MM.1S (cell line): ENCODE data around the gene UCN3.
"Not testable (repeated sequence)": the region's sequence is repeated elsewhere in the genome, so short reads cannot be mapped to it uniquely, and the experiment has no call there.

Source experiments
- DNase-seq: peaks from one replicate; pipeline ENCODE4 v3.0.0-alpha.2; 2015
- H2AFZ ChIP-seq: fragments of 300-600 bp; sonication (generic); 2 replicates; pipeline ENCODE4 v1.6.0; 2016; ENCODE audit warnings: antibody characterized with exemption, low read length
- H3F3A ChIP-seq: fragments of 300-600 bp; sonication (generic); 2 replicates; pipeline ENCODE4 v1.6.1; 2016; ENCODE audit warnings: mild to moderate bottlenecking, antibody characterized with exemption, low read length, moderate library complexity, mixed read lengths; ENCODE audit not compliant: insufficient read depth
- H3K27ac ChIP-seq: fragments of 300-600 bp; sonication (generic); 2 replicates; pipeline ENCODE4 v1.5.1; 2016; ENCODE audit warnings: mild to moderate bottlenecking, low read length
- H3K27me3 ChIP-seq: fragments of 300-600 bp; sonication (generic); replicated peaks from 2 replicates; pipeline ENCODE4 v1.6.0; 2016; ENCODE audit warnings: low read length; ENCODE audit not compliant: insufficient read depth
- H3K36me3 ChIP-seq: fragments of 300-600 bp; sonication (generic); replicated peaks from 2 replicates; pipeline ENCODE4 v1.6.1; 2016; ENCODE audit warnings: mild to moderate bottlenecking, low read length, mixed read lengths; ENCODE audit not compliant: insufficient read depth
- H3K4me1 ChIP-seq: fragments of 300-600 bp; sonication (generic); 2 replicates; pipeline ENCODE4 v1.6.1; 2016; ENCODE audit warnings: low read length, mixed read lengths
- H3K4me2 ChIP-seq: fragments of 300-600 bp; sonication (generic); 2 replicates; pipeline ENCODE4 v1.6.0; 2016; ENCODE audit warnings: low read depth, low read length
- H3K4me3 ChIP-seq: fragments of 300-600 bp; sonication (generic); 2 replicates; pipeline ENCODE4 v1.5.1; 2016; ENCODE audit warnings: low read length, mixed read lengths
- H3K79me2 ChIP-seq: fragments of 300-600 bp; sonication (generic); 2 replicates; pipeline ENCODE4 v1.6.1; 2016; ENCODE audit warnings: mixed run types, low read length, mixed read lengths
- H3K9ac ChIP-seq: fragments of 300-600 bp; sonication (generic); 2 replicates; pipeline ENCODE4 v1.6.1; 2016; ENCODE audit warnings: low read length, mixed read lengths
- H3K9me2 ChIP-seq: fragments of 300-600 bp; sonication (generic); replicated peaks from 2 replicates; pipeline ENCODE4 v1.6.1; 2016; ENCODE audit warnings: mild to moderate bottlenecking, low read length, mixed read lengths; ENCODE audit not compliant: insufficient read depth
- H3K9me3 ChIP-seq: fragments of 300-600 bp; sonication (generic); replicated peaks from 2 replicates; pipeline ENCODE4 v1.6.1; 2016; ENCODE audit warnings: mild to moderate bottlenecking, low read length, mixed read lengths; ENCODE audit not compliant: insufficient read depth
- H4K20me1 ChIP-seq: fragments of 300-600 bp; sonication (generic); 2 replicates; pipeline ENCODE4 v1.6.1; 2016; ENCODE audit warnings: mild to moderate bottlenecking, low read length, moderate library complexity, mixed read lengths; ENCODE audit not compliant: insufficient read depth
- EZH2 ChIP-seq: fragments of 300-600 bp; sonication (generic); optimal IDR thresholded peaks from 2 replicates; pipeline ENCODE3; 2017; ENCODE audit warnings: low read depth, mild to moderate bottlenecking, antibody characterized with exemption, low read length, mixed read lengths
- EZH2phosphoT487 ChIP-seq: fragments of 300-600 bp; sonication (generic); IDR thresholded peaks from 2 replicates; pipeline ENCODE4 v1.6.1; 2018; ENCODE audit warnings: antibody characterized with exemption, low read length
- TF ChIP-seq, protein P1 (sequence below): fragments of 300-600 bp; sonication (generic); IDR thresholded peaks from 2 replicates; pipeline ENCODE4 v1.5.1; 2016; ENCODE audit warnings: antibody characterized with exemption, low read length, mixed read lengths

The UCN3 gene

GRCh38 chr10:5406918-5407317 lies 42.2 kb downstream of the UCN3 start:
- no peak overlapping the region for H3K4me2 ChIP-seq
- no peak for DNase-seq
- TF ChIP-seq EZH2phosphoT487 (no peak), EZH2 (no peak)
- TF ChIP-seq, protein P1, sequence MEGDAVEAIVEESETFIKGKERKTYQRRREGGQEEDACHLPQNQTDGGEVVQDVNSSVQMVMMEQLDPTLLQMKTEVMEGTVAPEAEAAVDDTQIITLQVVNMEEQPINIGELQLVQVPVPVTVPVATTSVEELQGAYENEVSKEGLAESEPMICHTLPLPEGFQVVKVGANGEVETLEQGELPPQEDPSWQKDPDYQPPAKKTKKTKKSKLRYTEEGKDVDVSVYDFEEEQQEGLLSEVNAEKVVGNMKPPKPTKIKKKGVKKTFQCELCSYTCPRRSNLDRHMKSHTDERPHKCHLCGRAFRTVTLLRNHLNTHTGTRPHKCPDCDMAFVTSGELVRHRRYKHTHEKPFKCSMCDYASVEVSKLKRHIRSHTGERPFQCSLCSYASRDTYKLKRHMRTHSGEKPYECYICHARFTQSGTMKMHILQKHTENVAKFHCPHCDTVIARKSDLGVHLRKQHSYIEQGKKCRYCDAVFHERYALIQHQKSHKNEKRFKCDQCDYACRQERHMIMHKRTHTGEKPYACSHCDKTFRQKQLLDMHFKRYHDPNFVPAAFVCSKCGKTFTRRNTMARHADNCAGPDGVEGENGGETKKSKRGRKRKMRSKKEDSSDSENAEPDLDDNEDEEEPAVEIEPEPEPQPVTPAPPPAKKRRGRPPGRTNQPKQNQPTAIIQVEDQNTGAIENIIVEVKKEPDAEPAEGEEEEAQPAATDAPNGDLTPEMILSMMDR: no peak
- H2AFZ ChIP-seq: no peak overlapping the region
- no peaks in the 10 kb centered on the region for H3K9me3 ChIP-seq
- no peaks in the 10 kb centered on the region for H3K36me3 ChIP-seq
- H3K27me3 ChIP-seq: no peaks in the 10 kb centered on the region
- no peaks in the 10 kb centered on the region for H3K79me2 ChIP-seq
- H3K4me3 ChIP-seq: no peak overlapping the region
- H3K9me2 ChIP-seq: no peaks in the 10 kb centered on the region
- H4K20me1 ChIP-seq: no peaks in the 10 kb centered on the region
- no peak overlapping the region for H3K27ac ChIP-seq
- H3K9ac ChIP-seq: no peak overlapping the region
- H3K4me1 ChIP-seq: 0 out of 2 replicates have a peak, but pooled peaks cover 3% of the 10 kb centered on the region
- no peaks in the 10 kb centered on the region for H3F3A ChIP-seq

GRCh38 chr10:5410787-5411186 lies 46.0 kb downstream of the UCN3 start:
- not testable (repeated sequence) for H3F3A ChIP-seq, H3K27ac ChIP-seq, DNase-seq, H3K9me2 ChIP-seq, H2AFZ ChIP-seq, H3K4me2 ChIP-seq, H3K9me3 ChIP-seq, H3K4me1 ChIP-seq, H3K36me3 ChIP-seq, H4K20me1 ChIP-seq, H3K9ac ChIP-seq, H3K4me3 ChIP-seq, H3K27me3 ChIP-seq
- peaks cover 32% of the 10 kb centered on the region for H3K79me2 ChIP-seq

- peak overlapping the region; percentile 85 for H3K4me2 ChIP-seq
- H3K27ac ChIP-seq: no peak overlapping the region
- H3K4me3 ChIP-seq: peak overlapping the region; percentile 90
- H2AFZ ChIP-seq: peak overlapping the region; percentile 59
- H3K36me3 ChIP-seq: no peaks in the 10 kb centered on the region
- H3K79me2 ChIP-seq: peaks cover 43% of the 10 kb centered on the region
- H3F3A ChIP-seq: no peaks in the 10 kb centered on the region
- H3K4me1 ChIP-seq: peaks cover 3% of the 10 kb centered on the region; the same call in 1 of the 2 replicates
- H3K9me3 ChIP-seq: no peaks in the 10 kb centered on the region
- TF ChIP-seq EZH2: no peak
- DNase-seq: no peak
- peak overlapping the region; percentile 78; the same call in 1 of the 2 replicates for H3K9ac ChIP-seq
- H3K27me3 ChIP-seq: no peaks in the 10 kb centered on the region
- H3K9me2 ChIP-seq: no peaks in the 10 kb centered on the region
- H4K20me1 ChIP-seq: no peaks in the 10 kb centered on the region
Observed at GRCh38 chr10:5411941-5412276, 47.1 kb downstream of the UCN3 start.

DNA sequence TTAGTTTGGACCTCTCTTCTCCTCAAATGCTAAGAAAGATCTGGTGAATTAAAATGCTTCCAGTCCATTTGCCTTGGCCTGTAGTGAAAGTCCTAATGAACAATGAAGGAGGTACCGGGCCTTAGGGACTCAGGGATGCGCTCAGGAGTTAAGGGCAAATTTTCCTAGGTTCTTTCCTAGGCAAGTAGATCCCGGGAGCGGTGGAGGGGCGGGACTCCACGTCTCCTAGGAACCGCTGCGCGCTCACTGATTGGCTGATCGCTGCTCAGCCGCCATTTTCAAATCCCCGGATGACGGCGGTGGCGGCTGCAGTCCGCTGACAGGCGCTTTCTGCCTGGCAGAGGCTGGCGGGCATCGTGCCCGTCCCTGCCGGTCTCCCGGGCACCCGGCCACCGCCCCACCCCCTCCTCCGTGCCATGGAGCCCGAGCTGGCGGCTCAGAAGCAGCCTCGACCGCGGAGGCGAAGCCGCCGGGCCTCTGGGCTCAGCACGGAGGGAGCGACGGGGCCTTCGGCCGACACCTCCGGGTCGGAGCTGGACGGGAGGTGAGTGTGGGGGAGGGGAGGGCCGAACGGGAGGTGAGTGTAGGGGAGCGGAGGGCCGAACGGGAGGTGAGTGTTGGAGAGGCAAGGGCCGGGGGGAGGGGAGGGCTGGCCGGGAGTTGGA lies 47.6 kb downstream of the UCN3 start, which contains the start of gene NET1:
Gene NET1 (plus strand): TSS at position 281 of the 665 bp plus-strand sequence. CDS start 136 bp downstream, at position 417.
- no peaks in the 10 kb centered on the region for H3K27me3 ChIP-seq
- H3K9ac ChIP-seq: peak within 1 kb of the TSS; percentile 78
- peaks cover 3% of the 10 kb centered on the region; the same call in 1 of the 2 replicates for H3K4me1 ChIP-seq
- H3K9me2 ChIP-seq: no peaks in the 10 kb centered on the region
- peak within 1 kb of the TSS; percentile 33; the same call in 1 of the 2 replicates for H3K27ac ChIP-seq
- no peaks in the 10 kb centered on the region for H3F3A ChIP-seq
- peak within 1 kb of the TSS; percentile 59 for H2AFZ ChIP-seq
- H3K4me2 ChIP-seq: peak within 1 kb of the TSS; percentile 85
- no peaks in the 10 kb centered on the region for H4K20me1 ChIP-seq
- H3K79me2 ChIP-seq: peaks cover 48% of the 10 kb centered on the region
- TF ChIP-seq EZH2: no peak
- TF ChIP-seq EZH2phosphoT487: no peak
- TF ChIP-seq, protein P1: no peak
- H3K4me3 ChIP-seq: peak within 1 kb of the TSS; percentile 90
- DNase-seq: peak; percentile 76
- 0 out of 2 replicates have a peak, but pooled peaks cover 2% of the 10 kb centered on the region for H3K36me3 ChIP-seq
- no peaks in the 10 kb centered on the region for H3K9me3 ChIP-seq
